Body of pancreas (tissue), 4 donors: ENCODE data around the gene DHX15.

Experiments
- CTCF ChIP-seq, 7 experiments: fragments of 450-650 bp in 4 of 7; fragments of 200-600 bp in 3 of 7; sonication (generic) in 3 of 7; IDR thresholded peaks; one replicate each; pipeline ENCODE4 v1.5.1; 2016 to 2019; ENCODE audit warnings: antibody characterized with exemption in 7 of 7
- POLR2A ChIP-seq, 3 donors: fragments of 450-650 bp; IDR thresholded peaks; one replicate each; pipeline ENCODE4 v1.6.1; 2016; ENCODE audit warnings: antibody characterized with exemption in 3 of 3, mild to moderate bottlenecking in 2 of 3

DNA sequence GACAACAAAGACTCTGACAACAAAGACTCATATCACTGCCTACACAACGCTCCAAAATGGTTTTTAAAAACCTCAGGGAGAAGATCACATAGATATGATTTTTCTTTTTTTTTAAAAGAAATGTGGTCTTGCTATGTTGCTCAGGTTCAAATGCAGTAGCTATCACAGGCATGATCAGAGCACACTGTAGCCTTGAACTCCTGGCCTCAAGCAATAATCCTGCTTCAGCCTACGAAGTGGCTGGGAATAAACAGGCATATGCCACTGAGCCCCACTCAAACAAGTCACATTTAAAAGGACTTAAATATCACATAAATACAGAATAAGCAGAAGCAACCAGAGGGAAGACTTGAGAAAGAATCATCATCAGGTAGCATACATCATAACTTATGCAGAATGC, 14.7 kb downstream of the DHX15 start:
- TF ChIP-seq CTCF (IDR thresholded peaks at IDR 0.05): no peak
- no peak for TF ChIP-seq POLR2A (IDR thresholded peaks at IDR 0.05)
